ENCODE data around the gene AMN1. TPM values are rescaled to one million over a fixed set of nuclear protein-coding genes. Genes with fewer than 3 reads are reported as not detected.
"Not testable (repeated sequence)": the region's sequence is repeated elsewhere in the genome, so short reads cannot be mapped to it uniquely, and the experiment has no call there.

AMN1 gene
- total RNA-seq, 2 donors from 2014 or later, result 12.8 to 27.2 TPM

DNA sequence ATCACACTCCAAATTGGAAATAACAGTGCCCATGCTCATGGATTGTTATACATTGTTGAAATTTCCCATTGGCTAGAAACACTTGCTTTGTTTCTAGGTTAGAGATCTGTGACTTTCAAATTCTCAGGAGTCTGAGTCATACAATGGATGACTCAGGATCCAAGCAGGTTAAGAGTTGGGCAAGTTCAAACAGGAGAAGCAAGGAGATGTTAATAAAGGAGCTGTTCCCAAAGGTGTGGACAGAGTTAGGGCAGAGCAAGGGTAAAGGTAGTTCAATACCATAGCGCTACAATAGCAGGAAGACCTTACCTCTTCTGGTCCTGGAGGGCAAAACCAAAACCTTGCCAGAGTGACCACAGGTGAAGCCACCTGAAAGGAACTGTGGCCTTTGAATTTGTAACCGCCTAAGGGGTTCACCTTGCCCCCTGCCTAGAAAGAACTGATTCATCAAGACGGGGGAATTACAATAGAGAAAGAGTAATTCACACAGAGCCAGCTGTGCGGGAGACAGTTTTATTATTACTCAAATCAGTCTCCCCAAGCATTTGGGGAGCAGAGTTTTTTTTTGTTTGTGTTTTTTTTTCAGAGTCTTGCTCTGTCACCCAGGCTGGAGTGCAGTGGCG is 4.2 kb upstream of the AMN1 start:
- Histone ChIP-seq H3K4me1 (ENCODE audit: control insufficient read depth in 1 of 2, low read depth in 2 of 2) (peaks cover 29 to 53% of the 10 kb centered on the region in 2 donors), H3K36me3 (no peaks in the 10 kb centered on the region), H3K9me3 (no peaks in the 10 kb centered on the region), H3K4me3 (no peak overlapping the region), H3K27ac (peak overlapping the region; percentile 98), H3K27me3 (replicated peaks; ENCODE audit: insufficient read depth) (no peaks in the 10 kb centered on the region)
- ATAC-seq (ENCODE audit: insufficient number of reproducible peaks, low FRiP score, low read depth) (no peak), DNase-seq (ENCODE audit: low spot score) (no peak)
- TF ChIP-seq, protein P1, sequence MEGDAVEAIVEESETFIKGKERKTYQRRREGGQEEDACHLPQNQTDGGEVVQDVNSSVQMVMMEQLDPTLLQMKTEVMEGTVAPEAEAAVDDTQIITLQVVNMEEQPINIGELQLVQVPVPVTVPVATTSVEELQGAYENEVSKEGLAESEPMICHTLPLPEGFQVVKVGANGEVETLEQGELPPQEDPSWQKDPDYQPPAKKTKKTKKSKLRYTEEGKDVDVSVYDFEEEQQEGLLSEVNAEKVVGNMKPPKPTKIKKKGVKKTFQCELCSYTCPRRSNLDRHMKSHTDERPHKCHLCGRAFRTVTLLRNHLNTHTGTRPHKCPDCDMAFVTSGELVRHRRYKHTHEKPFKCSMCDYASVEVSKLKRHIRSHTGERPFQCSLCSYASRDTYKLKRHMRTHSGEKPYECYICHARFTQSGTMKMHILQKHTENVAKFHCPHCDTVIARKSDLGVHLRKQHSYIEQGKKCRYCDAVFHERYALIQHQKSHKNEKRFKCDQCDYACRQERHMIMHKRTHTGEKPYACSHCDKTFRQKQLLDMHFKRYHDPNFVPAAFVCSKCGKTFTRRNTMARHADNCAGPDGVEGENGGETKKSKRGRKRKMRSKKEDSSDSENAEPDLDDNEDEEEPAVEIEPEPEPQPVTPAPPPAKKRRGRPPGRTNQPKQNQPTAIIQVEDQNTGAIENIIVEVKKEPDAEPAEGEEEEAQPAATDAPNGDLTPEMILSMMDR (IDR thresholded peaks at IDR 0.05), result no peak

DNA sequence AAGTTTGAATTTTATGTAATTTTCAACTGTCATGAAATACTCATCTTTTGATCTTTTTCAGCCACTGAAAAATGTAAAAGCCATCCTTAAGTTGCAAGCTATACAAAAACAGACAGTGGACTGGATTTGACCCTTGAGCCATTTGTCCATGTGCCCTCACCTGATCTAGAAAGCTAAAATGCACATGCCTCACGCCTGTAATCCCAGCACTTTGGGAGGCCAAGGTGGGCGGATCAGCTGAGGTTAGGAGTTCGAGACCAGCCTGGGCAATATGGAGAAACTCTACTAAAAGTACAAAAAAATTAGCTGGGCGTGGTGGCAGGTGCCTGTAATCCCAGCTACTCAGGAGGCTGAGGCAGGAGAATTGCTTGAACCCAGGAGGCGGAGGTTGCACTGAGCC is 2.4 kb upstream of the AMN1 start:
- ATAC-seq (ENCODE audit: insufficient number of reproducible peaks, low FRiP score, low read depth); H3K27me3 ChIP-seq (replicated peaks; ENCODE audit: insufficient read depth); DNase-seq (ENCODE audit: low spot score); H3K36me3 ChIP-seq; H3K9me3 ChIP-seq: not testable (repeated sequence)
- peaks cover 29 to 53% of the 10 kb centered on the region in 2 donors for H3K4me1 ChIP-seq (ENCODE audit: control insufficient read depth in 1 of 2, low read depth in 2 of 2)
- peak overlapping the region; percentile 54 for H3K4me3 ChIP-seq
- peak overlapping the region; percentile 98 for H3K27ac ChIP-seq

DNA sequence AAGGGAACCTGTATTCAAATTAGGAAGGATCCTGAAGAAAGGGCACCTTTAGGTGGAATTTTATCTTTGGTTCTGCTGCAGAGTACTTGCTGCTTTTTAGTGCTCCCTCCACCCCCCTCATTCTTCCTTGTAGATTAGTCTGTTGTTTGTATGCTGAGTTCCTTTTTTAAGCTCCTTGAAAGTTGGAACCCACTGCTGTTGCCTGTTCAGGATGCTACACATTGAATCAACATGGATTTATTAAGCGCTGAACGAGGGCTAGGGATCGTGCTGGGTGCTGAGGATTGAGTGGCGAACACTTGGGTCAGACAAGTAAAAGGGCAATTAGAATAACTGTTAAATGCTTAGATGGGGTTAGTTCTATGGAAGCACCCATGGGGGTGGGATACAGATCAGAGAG is 884 bp upstream of the AMN1 start:
- DNase-seq (ENCODE audit: low spot score) (no peak), ATAC-seq (ENCODE audit: insufficient number of reproducible peaks, low FRiP score, low read depth) (no peak)
- Histone ChIP-seq H3K9me3 (no peaks in the 10 kb centered on the region), H3K36me3 (no peaks in the 10 kb centered on the region), H3K4me3 (peak overlapping the region; percentile 87), H3K27ac (peak overlapping the region; percentile 98), H3K4me1 (ENCODE audit: control insufficient read depth in 1 of 2, low read depth in 2 of 2) (peaks cover 29 to 52% of the 10 kb centered on the region in 2 donors), H3K27me3 (replicated peaks; ENCODE audit: insufficient read depth) (no peaks in the 10 kb centered on the region)
- TF ChIP-seq, protein P1 (IDR thresholded peaks at IDR 0.05), result no peak

DNA sequence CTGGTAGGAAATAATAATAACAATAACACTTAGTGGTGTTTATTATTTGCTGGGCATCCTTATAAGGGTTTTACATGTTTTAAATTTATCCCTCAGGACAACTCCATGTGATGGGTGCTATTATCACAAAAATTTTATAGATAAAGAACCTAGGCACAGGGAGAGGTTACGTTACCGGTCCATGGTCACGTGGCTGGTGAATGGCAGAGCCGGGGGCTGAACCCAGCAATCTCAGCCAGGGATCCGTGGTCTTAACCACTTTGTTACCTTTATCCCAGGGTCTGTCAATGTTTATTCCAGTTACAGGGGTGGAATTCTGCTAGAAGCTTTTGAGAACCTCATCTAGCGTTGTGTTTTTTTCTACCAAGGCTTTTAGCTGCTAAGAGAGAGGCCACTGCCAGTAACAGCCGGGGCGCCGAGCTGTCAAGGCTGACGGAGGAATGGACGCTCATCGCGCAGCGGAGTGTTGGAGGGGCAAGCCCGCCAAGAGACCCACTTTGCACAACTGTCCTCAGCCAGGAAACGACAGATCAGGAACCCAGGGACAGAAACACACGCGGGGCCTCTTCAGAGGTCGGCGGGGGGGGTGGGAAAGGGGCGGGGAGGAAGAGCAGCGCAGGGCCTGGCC is 418 bp downstream of the AMN1 start:
- no peak for DNase-seq (ENCODE audit: low spot score)
- TF ChIP-seq, protein P1 (IDR thresholded peaks at IDR 0.05), result no peak

DNA sequence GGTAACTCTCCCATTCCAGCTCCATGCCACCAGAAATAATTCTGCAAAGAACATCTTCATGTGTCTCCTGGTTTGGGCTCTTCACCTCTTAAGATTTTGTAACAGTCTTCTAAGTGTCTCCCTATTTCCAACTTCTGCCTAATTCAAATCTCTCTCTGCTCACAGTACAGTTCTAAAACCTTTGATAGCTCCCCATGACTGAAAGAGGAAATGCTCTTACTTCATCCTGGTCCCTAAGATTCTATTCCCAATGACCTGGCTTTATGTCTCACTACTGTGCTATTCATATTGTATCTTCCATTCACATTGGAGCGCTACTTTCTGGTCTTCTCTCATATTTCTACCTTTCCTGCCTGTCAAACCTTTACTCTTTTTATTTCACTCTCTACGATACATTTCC is 1.6 kb downstream of the AMN1 start:
- Histone ChIP-seq H3K27ac (no peak overlapping the region), H3K36me3 (no peaks in the 10 kb centered on the region), H3K4me1 (ENCODE audit: control insufficient read depth in 1 of 2, low read depth in 2 of 2) (peaks cover 15 to 28% of the 10 kb centered on the region in 2 donors), H3K4me3 (no peak overlapping the region), H3K9me3 (no peaks in the 10 kb centered on the region), H3K27me3 (replicated peaks; ENCODE audit: insufficient read depth) (no peaks in the 10 kb centered on the region)
- DNase-seq (ENCODE audit: low spot score) (no peak), ATAC-seq (ENCODE audit: insufficient number of reproducible peaks, low FRiP score, low read depth) (no peak)
- TF ChIP-seq, protein P1 (IDR thresholded peaks at IDR 0.05), result no peak

More for the DNA sequence above, 418 bp downstream of the AMN1 start:
- no peaks in the 10 kb centered on the region for H3K27me3 ChIP-seq (replicated peaks; ENCODE audit: insufficient read depth)
- peak overlapping the region; percentile 98 for H3K27ac ChIP-seq
- no peaks in the 10 kb centered on the region for H3K9me3 ChIP-seq
- peak overlapping the region; percentile 87 for H3K4me3 ChIP-seq
- H3K4me1 ChIP-seq (ENCODE audit: control insufficient read depth in 1 of 2, low read depth in 2 of 2), result peaks cover 25 to 39% of the 10 kb centered on the region in 2 donors
- ATAC-seq (ENCODE audit: insufficient number of reproducible peaks, low FRiP score, low read depth), result peak; percentile 5
- H3K36me3 ChIP-seq, result no peaks in the 10 kb centered on the region

All from thoracic aorta (tissue), 2 donors.